Neutrophil (primary cell): ENCODE results near the gene PLCG1.

ENCODE experiments used
- H3K27ac ChIP-seq: fragments of 200-600 bp; sonication (generic); 2 replicates; pipeline ENCODE4 v1.5.1; 2016; ENCODE audit warnings: mild to moderate bottlenecking, moderate library complexity
- H3K27me3 ChIP-seq: fragments of 200-600 bp; sonication (generic); 2 replicates; pipeline ENCODE4 v1.6.0; 2016; ENCODE audit warnings: mild to moderate bottlenecking
- H3K36me3 ChIP-seq: fragments of 200-600 bp; sonication (generic); 2 replicates; pipeline ENCODE4 v1.5.1; 2017
- H3K4me1 ChIP-seq, 2 experiments: fragments of 200-600 bp in 1 of 2; sonication (generic) in 1 of 2; 1 replicate in 1 of 2; 2 replicates in 1 of 2; pipeline versions ENCODE4 v1.5.1 to v1.6.1; 2013 to 2016; ENCODE audit warnings: low read depth in 1 of 2, low read length in 1 of 2, mild to moderate bottlenecking in 1 of 2, moderate library complexity in 1 of 2; ENCODE audit not compliant: control insufficient read depth in 1 of 2, insufficient read depth in 1 of 2
- H3K4me3 ChIP-seq, 2 experiments: fragments of 200-600 bp in 1 of 2; sonication (generic) in 1 of 2; 1 replicate in 1 of 2; 2 replicates in 1 of 2; pipeline ENCODE4 v1.5.1; 2013 to 2016; ENCODE audit warnings: low read depth in 1 of 2, low read length in 1 of 2, mild to moderate bottlenecking in 1 of 2, moderate library complexity in 1 of 2
- H3K9me3 ChIP-seq: fragments of 200-600 bp; sonication (generic); 2 replicates; pipeline ENCODE4 v1.5.1; 2016
- TF ChIP-seq, protein P1 (sequence below): fragments of 200-600 bp; sonication (generic); IDR thresholded peaks from 2 replicates; pipeline ENCODE4 v1.5.1; 2016; ENCODE audit warnings: antibody characterized with exemption

PLCG1 gene

DNA sequence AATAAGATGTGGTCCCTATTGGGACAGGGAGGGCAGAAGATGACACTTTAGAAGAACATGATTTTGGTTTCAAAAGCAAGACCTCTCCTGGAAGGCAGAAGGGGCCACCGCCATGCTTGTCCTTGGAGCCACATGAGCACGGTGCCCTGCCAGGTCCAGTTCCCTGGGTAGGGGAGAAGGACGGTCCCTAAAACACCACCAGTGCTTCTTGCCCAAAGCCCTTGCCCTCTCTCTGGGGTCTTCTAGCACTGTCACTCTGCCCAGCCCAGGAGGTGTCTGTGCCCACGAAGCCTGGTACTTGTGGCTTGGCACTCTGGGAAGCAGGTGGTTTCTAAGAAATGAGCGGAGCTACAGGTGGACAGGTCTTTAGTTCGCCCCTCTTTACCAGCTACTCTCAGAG, 46.0 kb downstream of the PLCG1 start:
- Histone ChIP-seq H3K36me3 (no peaks in the 10 kb centered on the region), H3K27ac (no peak overlapping the region), H3K4me1 (no peaks in the 10 kb centered on the region), H3K27me3 (no peaks in the 10 kb centered on the region), H3K4me3 (no peak overlapping the region), H3K9me3 (no peaks in the 10 kb centered on the region)
- TF ChIP-seq, protein P1, sequence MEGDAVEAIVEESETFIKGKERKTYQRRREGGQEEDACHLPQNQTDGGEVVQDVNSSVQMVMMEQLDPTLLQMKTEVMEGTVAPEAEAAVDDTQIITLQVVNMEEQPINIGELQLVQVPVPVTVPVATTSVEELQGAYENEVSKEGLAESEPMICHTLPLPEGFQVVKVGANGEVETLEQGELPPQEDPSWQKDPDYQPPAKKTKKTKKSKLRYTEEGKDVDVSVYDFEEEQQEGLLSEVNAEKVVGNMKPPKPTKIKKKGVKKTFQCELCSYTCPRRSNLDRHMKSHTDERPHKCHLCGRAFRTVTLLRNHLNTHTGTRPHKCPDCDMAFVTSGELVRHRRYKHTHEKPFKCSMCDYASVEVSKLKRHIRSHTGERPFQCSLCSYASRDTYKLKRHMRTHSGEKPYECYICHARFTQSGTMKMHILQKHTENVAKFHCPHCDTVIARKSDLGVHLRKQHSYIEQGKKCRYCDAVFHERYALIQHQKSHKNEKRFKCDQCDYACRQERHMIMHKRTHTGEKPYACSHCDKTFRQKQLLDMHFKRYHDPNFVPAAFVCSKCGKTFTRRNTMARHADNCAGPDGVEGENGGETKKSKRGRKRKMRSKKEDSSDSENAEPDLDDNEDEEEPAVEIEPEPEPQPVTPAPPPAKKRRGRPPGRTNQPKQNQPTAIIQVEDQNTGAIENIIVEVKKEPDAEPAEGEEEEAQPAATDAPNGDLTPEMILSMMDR = no peak

DNA sequence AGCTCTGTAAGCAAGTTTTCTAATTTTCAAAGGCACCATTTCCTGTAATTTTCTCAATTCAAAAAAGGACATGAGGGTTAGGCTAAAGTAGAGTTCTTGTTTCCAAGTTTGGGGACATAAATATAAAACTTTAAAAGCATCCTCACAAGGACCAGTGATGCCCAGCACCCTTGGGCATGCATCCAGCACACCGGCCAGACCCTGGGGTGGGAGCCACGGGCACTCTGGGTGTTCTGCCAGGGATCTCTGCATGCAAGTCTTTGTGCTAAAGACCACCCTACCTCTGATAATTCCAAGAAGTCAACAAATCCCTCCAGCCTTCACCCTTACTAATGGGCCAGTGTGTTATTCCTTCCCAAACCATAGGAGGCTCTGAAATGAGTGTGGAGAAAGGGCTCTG, 46.5 kb downstream of the PLCG1 start:
- Histone ChIP-seq H3K4me3 (no peak overlapping the region), H3K36me3 (no peaks in the 10 kb centered on the region), H3K4me1 (no peaks in the 10 kb centered on the region), H3K9me3 (no peaks in the 10 kb centered on the region), H3K27me3 (no peaks in the 10 kb centered on the region), H3K27ac (no peak overlapping the region)
- TF ChIP-seq, protein P1 = no peak

DNA sequence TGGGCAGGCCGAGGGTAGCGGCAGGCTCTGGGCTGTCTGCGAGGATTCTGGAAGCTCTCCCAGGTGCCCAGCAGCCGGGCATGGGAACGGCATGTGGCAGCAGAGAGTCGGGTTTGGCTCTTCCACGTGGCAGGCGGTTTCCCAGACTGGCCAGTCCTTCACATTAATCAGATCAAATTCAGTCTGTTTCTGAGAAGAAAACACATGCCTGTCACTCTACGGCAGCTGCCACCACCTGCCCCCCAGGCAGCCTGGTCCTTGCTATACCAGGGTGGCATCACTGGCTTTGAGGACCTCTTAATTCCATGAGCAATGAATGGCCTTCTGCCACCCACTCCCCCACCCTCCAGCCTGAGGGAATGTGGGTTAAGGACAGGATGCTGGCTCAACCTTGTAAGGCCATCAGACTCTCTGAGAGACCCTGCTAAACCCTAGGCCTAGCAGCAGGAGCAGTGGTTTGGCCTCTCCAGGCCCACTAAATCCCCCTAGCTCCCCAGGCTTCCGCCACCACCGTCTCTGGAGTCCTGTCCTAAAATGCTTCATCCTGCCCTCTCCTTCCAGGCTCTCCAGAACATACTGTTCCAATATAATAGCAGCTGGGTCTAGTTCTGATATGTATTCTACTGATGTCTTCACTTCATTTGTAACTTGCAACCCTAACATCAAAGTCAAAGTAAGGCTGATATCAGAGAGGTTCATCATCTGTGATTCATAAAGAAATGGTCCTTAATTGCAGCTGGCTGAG, 47.8 kb downstream of the PLCG1 start:
- H3K27me3 ChIP-seq = no peaks in the 10 kb centered on the region
- H3K9me3 ChIP-seq = no peaks in the 10 kb centered on the region
- H3K4me1 ChIP-seq = no peaks in the 10 kb centered on the region
- H3K4me3 ChIP-seq = no peak overlapping the region
- no peak overlapping the region for H3K27ac ChIP-seq
- TF ChIP-seq, protein P1 = no peak
- H3K36me3 ChIP-seq = no peaks in the 10 kb centered on the region

DNA sequence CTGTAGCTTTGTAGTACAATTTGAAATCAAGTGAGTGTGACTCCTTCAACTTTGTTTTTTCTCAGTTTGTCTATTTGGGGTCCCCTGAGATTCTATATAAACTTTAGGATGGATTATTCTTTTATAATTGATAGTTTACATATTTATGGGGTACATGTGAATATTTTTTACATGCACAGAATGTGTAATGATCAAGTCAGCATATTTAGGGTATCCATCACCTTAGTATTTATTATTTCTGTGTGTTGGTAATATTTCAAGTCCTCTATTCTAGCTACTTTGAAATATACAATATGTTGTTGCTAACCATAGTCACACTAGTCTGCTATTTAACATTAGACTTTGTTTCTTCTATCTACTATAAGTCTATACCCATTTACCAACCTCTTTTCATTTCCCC, 50.3 kb downstream of the PLCG1 start:
- TF ChIP-seq, protein P1 = no peak
- Histone ChIP-seq H3K36me3 (no peaks in the 10 kb centered on the region), H3K27ac (no peak overlapping the region), H3K4me1 (no peaks in the 10 kb centered on the region), H3K4me3 (no peak overlapping the region), H3K9me3 (no peaks in the 10 kb centered on the region), H3K27me3 (no peaks in the 10 kb centered on the region)

DNA sequence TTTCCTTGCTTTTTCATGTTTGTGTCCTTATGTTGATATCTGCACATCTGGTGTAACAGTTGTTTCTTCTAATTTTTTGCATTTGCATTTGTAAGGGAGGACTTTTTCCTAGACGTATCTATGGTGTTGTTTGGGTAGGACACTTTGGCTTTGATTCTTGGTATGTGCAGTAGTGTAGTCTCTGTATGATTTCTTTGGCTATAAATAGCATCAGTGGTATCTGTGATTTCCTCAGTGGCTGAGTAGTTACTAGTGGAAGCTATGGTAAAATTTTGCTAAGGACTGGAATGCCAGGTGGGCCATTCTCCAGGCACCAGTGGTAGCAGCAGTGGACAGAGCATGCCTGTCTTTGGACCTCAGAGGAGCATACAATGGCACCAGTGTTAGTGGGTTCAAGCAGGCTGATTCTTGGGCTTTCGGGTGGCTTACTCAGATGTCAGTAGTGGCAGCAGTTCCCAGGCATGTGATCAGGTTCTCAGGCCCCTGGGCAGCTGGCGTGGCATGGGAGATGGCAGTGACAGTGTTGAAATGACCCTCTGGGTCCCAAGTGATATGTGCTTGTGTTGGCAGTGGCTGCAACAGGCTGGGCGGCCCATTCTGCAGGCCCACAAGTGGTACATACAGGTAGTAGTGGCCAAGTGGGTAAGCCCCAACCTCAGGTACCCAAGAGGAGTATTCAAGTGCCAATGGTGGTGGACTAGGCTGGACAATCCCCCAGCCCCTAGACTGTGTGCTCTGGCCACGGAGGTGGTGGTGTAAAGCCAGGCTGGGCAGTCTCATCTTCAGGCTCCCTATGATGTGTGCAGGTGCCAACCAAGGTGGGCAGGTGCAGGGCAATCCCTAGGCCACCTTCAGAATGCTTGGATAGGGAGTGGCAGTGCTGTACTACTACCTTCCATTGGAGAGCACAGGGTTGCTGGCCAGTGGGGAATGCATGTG, 54.5 kb downstream of the PLCG1 start:
- Histone ChIP-seq H3K4me3 (no peak overlapping the region), H3K27me3 (no peaks in the 10 kb centered on the region), H3K4me1 (no peaks in the 10 kb centered on the region), H3K36me3 (no peaks in the 10 kb centered on the region), H3K9me3 (no peaks in the 10 kb centered on the region), H3K27ac (no peak overlapping the region)
- TF ChIP-seq, protein P1 = no peak
